ENCODE measurements around the gene OVOL2.

Gene OVOL2

GRCh38 chr20:18056174-18057100, 1.3 kb downstream of the OVOL2 start:
- TF ChIP-seq CTCF (IDR thresholded peaks at IDR 0.05; ENCODE audit: insufficient read depth, missing control alignments): no peak
- no peak for FAIRE-seq
- no peak for DNase-seq (ENCODE audit: insufficient read length, low spot score)

- FAIRE-seq (no peak), DNase-seq (ENCODE audit: insufficient read length, low spot score) (no peak)
- TF ChIP-seq CTCF (IDR thresholded peaks at IDR 0.05; ENCODE audit: insufficient read depth, missing control alignments): no peak
Observed at GRCh38 chr20:18055261-18055660, 2.5 kb downstream of the OVOL2 start.

- no peak for FAIRE-seq
- DNase-seq (ENCODE audit: insufficient read length, low spot score): no peak
- no peak for TF ChIP-seq CTCF (IDR thresholded peaks at IDR 0.05; ENCODE audit: insufficient read depth, missing control alignments)
Observed at GRCh38 chr20:18052856-18053255, 4.9 kb downstream of the OVOL2 start.

GRCh38 chr20:18050628-18051027, 7.1 kb downstream of the OVOL2 start:
- no peak for TF ChIP-seq CTCF (IDR thresholded peaks at IDR 0.05; ENCODE audit: insufficient read depth, missing control alignments)
- no peak for DNase-seq (ENCODE audit: insufficient read length, low spot score)
- FAIRE-seq: no peak

- TF ChIP-seq CTCF (IDR thresholded peaks at IDR 0.05; ENCODE audit: insufficient read depth, missing control alignments): no peak
- FAIRE-seq: no peak
- DNase-seq (ENCODE audit: insufficient read length, low spot score): no peak
Observed at GRCh38 chr20:18048176-18048575, 9.5 kb downstream of the OVOL2 start.

- no peak for DNase-seq (ENCODE audit: insufficient read length, low spot score)
- no peak for TF ChIP-seq CTCF (IDR thresholded peaks at IDR 0.05; ENCODE audit: insufficient read depth, missing control alignments)
- FAIRE-seq: no peak
Observed at GRCh38 chr20:18046535-18046934, 11.2 kb downstream of the OVOL2 start.

DNA sequence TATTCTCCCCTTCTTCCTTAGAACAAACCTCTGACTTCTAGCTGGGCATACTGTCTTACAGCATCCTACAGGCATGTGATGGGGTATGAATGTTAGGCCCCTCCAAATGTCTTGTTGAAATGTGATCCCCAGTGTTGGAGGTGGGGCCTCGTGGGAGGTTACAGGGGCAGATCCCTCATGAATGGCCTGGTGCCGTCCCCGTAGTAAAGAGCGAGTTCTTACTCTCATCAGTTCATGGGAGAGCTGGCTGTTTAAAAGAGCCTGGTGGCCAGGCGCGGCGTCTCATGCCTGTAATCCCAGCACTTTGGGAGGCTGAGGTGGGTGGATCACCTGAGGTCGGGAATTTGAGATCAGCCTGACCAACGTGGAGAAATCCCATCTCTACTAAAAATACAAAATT, 15.5 kb downstream of the OVOL2 start:
- FAIRE-seq: no peak
- TF ChIP-seq CTCF (IDR thresholded peaks at IDR 0.05; ENCODE audit: insufficient read depth, missing control alignments): no peak
- no peak for DNase-seq (ENCODE audit: insufficient read length, low spot score)

Data from D721Med (cell line).